CD4-positive, alpha-beta T cell treated with Interleukin-15 for 4 hours (primary cell): Measurements from ENCODE around the gene GCSH.
"Not testable (repeated sequence)": the region's sequence is repeated elsewhere in the genome, so short reads cannot be mapped to it uniquely, and the experiment has no call there.

Source experiments
- DNase-seq: peaks from one replicate; pipeline ENCODE4 v3.0.0-alpha.2; 2020; ENCODE audit warnings: low spot score

The GCSH gene

GRCh38 chr16:81095953-81096714 is at the start of gene GCSH:
Gene GCSH, minus strand, starts transcription at chr16:81096395. Its CDS starts 117 bp downstream, at chr16:81096278.
- peak; percentile 97 for DNase-seq

GRCh38 chr16:81143921-81144471 is 47.8 kb upstream of the GCSH start:
- no peak for DNase-seq

- DNase-seq = no peak
Measured at GRCh38 chr16:81142864-81143263, 46.7 kb upstream of the GCSH start.

GRCh38 chr16:81140930-81141780 is 45.0 kb upstream of the GCSH start:
- DNase-seq = no peak

GRCh38 chr16:81138831-81139557 is 42.8 kb upstream of the GCSH start:
- no peak for DNase-seq

GRCh38 chr16:81137754-81138153 is 41.6 kb upstream of the GCSH start:
- DNase-seq = no peak

- no peak for DNase-seq
Measured at GRCh38 chr16:81136390-81137335, 40.5 kb upstream of the GCSH start.

- no peak for DNase-seq
Measured at GRCh38 chr16:81130126-81130525, 33.9 kb upstream of the GCSH start.

- no peak for DNase-seq
Measured at GRCh38 chr16:81128726-81129524, 32.7 kb upstream of the GCSH start.

- DNase-seq = no peak
Measured at GRCh38 chr16:81127051-81127450, 30.9 kb upstream of the GCSH start.

GRCh38 chr16:81123092-81123852 is 27.1 kb upstream of the GCSH start:
- no peak for DNase-seq

- no peak for DNase-seq
Measured at GRCh38 chr16:81121474-81121990, 25.3 kb upstream of the GCSH start.

GRCh38 chr16:81117436-81117835 is 21.2 kb upstream of the GCSH start:
- no peak for DNase-seq

GRCh38 chr16:81116285-81116684 is 20.1 kb upstream of the GCSH start:
- no peak for DNase-seq

GRCh38 chr16:81112453-81112852 is 16.3 kb upstream of the GCSH start:
- DNase-seq = no peak

GRCh38 chr16:81109274-81109673 is 13.1 kb upstream of the GCSH start:
- not testable (repeated sequence) for DNase-seq

- no peak for DNase-seq
Measured at GRCh38 chr16:81107511-81107910, 11.3 kb upstream of the GCSH start.

GRCh38 chr16:81106826-81107503 is 10.8 kb upstream of the GCSH start:
- no peak for DNase-seq

GRCh38 chr16:81105946-81106345 is 9.8 kb upstream of the GCSH start:
- no peak for DNase-seq
